ENCODE measurements around the gene CRACR2B.

The CRACR2B gene

GRCh38 chr11:827146-827896, 398 bp upstream of the CRACR2B start:
- DNase-seq = no peak

GRCh38 chr11:828506-829175, 922 bp downstream of the CRACR2B start:
- DNase-seq = no peak

- no peak for DNase-seq
These were observed 1.6 kb downstream of the CRACR2B start for GRCh38 chr11:829176-829846.

- no peak for DNase-seq
These were observed 2.2 kb downstream of the CRACR2B start for GRCh38 chr11:829847-830294.

GRCh38 chr11:830295-831117, 2.8 kb downstream of the CRACR2B start:
- DNase-seq = no peak

GRCh38 chr11:831118-831864, 3.6 kb downstream of the CRACR2B start:
- no peak for DNase-seq

- no peak for DNase-seq
These were observed 4.3 kb downstream of the CRACR2B start for GRCh38 chr11:831961-832528.

GRCh38 chr11:832529-833113, 4.9 kb downstream of the CRACR2B start, which contains the start of gene CD151:
Gene CD151, plus strand, starts transcription at chr11:832952. Its CDS starts 3,118 bp downstream, at chr11:836070.
- no peak for DNase-seq

- no peak for DNase-seq
These were observed 5.5 kb downstream of the CRACR2B start for GRCh38 chr11:833114-833791.

- DNase-seq = no peak
These were observed 6.2 kb downstream of the CRACR2B start for GRCh38 chr11:833849-834311.

GRCh38 chr11:834371-835316, 6.9 kb downstream of the CRACR2B start:
- DNase-seq = no peak

- no peak for DNase-seq
These were observed 8.6 kb downstream of the CRACR2B start for GRCh38 chr11:836274-836673.

GRCh38 chr11:836700-837099, 9.0 kb downstream of the CRACR2B start:
- no peak for DNase-seq

- DNase-seq = no peak
These were observed 9.7 kb downstream of the CRACR2B start for GRCh38 chr11:837189-837989.

GRCh38 chr11:837990-838307, 10.2 kb downstream of the CRACR2B start:
- DNase-seq = no peak

GRCh38 chr11:838441-839279, 10.9 kb downstream of the CRACR2B start:
- no peak for DNase-seq

GRCh38 chr11:839280-839623, 11.5 kb downstream of the CRACR2B start:
- no peak for DNase-seq
